Measurements from ENCODE around the gene KIAA0232. TPM values are rescaled to one million over a fixed set of nuclear protein-coding genes. Genes with fewer than 3 reads are reported as not detected.
A peak's percentile ranks its signal among the peaks of the same experiment; 100 is the strongest.
"Not testable (repeated sequence)": the region's sequence is repeated elsewhere in the genome, so short reads cannot be mapped to it uniquely, and the experiment has no call there.

Gene KIAA0232
- polyA plus RNA-seq, 4 donors, result 37.7 to 45.8 (median 44.1) TPM

DNA sequence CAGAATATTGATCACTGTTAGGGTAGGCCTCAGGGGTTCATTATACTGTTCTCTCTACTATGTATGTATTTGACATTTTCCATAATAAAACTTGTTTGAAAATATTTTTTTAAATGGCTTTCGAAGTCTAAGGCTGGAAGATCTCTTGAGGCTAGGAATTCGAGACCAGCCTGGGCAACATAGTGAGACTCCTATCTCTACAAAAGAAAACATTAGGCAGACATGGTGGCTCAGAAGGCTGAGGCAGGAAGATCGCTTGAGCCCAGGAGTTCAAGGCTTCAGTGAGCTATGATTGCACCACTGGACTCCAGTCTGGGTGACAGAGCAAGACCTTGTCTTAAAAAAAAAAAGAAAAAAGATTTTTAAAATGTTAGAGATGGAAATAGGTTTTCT lies 111.6 kb downstream of the KIAA0232 start:
- no peak for DNase-seq (ENCODE audit: low read depth in 4 of 4, low spot score in 3 of 4)

DNA sequence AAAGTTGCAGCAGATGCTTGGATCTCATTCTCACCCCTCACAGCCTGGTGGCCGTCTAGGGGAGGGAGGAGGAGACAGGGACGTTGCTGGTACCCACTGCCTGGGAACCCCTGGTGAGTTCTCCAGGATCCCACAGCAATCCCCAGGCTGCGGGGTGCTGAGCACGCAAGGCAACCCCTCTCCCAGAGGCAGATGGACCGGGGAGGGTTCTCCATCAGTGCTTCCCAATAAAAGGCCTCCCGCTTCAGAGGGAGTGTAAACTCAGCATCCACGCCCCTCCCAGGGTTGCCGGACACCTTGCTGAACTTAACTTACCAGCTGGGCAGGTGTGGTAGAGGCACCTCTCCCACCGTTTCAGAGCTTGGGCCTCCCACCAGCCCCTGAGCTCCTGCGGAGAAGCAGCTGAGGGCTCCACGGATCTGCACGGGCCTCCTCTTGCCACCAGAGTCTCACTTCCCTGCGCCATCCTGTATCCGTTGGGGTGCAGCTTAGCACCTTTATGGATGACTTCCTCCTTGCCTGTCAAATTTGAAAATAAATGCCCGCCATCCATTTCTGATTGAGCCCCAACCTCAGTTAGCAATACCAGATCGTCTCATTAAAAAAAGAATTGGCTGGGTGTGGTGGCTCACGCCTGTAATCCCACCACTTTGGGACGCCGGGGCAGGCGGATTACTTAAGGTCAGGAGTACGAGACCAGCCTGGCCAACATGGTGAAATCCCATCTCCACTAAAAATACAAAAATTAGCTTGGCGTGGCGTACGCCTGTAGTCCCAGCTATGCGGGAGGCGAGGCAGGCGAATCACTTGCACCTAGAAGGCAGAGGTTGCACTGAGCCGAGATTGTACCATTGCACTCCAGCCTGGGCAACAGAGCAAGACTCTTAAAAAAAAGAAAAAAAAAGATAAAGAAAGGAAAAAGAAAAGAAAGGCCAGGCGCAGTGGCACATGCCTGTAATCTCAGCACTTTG lies 112.3 kb downstream of the KIAA0232 start:
- DNase-seq (ENCODE audit: low read depth in 4 of 4, low spot score in 3 of 4), result no peak

DNA sequence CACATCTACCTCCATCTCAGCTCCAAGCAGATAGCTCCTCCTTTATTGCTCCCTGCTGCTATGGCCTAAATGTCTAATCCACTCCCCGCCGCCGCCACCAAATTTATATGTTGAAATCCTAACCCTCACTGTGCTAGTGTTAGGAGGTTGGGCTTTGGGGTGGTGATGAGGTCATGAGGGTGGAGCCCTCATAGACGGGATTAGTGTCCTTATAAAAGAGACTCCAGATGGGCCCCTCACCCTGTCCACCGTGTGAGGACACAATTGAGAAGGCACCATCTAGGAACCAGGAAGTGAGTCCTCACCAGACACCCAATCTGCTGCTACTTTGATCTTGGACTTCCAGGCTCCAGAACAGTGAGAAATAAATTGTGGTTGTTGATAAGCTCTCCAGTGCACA lies 113.5 kb downstream of the KIAA0232 start:
- no peak for DNase-seq (ENCODE audit: low read depth in 4 of 4, low spot score in 3 of 4)

DNA sequence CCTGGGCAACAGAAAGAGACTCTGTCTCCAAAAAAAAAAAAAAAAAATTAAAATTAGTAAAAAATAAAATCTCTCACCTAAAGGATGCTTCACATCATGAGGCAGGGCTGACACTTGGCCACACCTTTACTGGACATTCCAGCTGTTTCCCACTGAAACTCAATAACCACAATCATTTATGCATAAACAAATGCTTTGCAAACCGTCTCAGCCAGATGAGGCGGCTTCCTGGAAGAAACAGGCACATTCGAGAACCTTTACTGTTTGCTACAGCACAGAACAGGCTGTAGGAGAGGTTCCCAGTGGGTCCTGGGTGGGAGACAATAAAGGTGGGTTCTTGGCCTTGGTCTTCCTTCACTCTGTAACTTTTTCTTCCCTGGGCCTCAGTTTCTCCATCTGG lies 116.2 kb downstream of the KIAA0232 start:
- DNase-seq (ENCODE audit: low read depth in 4 of 4, low spot score in 3 of 4), result no peak

DNA sequence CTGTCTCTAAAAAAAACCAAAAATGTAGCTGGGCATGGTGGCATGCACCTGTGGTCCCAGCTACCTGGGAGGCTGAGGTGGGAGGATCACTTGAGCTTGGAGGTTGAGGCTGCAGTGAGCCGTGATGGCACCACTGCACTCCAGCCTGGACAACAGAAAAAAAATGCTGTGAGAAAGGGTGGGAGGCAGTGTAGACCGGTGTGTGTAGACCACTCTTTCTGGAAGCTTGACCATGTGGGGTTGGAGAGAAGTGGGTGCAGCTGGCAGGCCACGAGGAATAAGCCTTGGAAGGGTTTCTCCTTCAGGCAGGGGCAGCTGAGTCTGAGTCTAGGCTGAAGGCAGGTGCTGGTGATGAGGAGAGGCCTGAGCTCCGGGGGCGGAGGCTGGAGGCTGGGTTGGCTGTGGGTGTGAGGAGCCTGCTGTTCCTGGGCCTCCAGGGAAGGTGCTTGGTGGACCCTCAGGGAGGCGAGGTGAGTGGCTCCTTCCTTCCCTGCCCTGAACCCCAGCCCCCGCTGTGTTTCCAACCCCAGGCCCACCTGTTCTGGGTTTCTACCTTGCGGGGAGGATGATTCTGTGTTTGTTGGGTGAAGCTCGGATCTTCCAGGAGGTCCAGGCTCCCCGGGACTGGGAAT lies 117.8 kb downstream of the KIAA0232 start:
- no peak for DNase-seq (ENCODE audit: low read depth in 4 of 4, low spot score in 3 of 4)

- no peak for DNase-seq (ENCODE audit: low read depth in 4 of 4, low spot score in 3 of 4)
Observed at GRCh38 chr4:6900956-6901355, 118.4 kb downstream of the KIAA0232 start.

DNA sequence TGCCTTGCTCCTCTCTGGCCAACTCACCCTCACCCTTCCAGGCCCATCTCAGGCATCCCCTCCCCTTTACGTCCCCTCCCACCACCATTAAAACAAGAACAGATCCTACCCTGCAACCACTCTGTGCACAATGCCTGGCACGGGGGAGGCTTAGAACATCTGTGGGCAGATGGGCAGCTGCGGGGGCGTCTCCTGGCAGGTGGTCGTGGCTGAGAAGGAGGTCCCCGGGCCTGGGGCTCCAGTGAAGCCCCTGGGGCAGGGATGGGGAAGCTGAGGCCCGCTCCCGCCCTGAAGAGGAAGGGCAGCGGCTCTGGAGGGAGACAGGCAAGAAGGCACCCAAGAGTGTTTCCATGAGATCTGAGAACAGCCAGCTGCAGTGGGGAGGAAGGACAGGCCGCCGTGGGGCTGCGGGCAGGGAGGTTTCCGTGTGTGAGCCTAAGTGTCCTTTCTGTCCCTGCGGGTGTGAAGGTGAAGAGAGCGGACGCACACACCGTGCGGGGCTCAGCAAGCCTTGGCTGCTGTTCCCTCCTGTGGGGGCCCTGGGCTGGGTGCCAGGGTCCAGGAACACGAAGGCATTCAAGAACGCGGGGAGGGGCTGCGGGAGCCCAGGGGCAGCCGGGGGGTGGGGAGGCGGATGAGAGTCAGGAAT lies 119.3 kb downstream of the KIAA0232 start:
- DNase-seq (ENCODE audit: low read depth in 4 of 4, low spot score in 3 of 4), result no peak

DNA sequence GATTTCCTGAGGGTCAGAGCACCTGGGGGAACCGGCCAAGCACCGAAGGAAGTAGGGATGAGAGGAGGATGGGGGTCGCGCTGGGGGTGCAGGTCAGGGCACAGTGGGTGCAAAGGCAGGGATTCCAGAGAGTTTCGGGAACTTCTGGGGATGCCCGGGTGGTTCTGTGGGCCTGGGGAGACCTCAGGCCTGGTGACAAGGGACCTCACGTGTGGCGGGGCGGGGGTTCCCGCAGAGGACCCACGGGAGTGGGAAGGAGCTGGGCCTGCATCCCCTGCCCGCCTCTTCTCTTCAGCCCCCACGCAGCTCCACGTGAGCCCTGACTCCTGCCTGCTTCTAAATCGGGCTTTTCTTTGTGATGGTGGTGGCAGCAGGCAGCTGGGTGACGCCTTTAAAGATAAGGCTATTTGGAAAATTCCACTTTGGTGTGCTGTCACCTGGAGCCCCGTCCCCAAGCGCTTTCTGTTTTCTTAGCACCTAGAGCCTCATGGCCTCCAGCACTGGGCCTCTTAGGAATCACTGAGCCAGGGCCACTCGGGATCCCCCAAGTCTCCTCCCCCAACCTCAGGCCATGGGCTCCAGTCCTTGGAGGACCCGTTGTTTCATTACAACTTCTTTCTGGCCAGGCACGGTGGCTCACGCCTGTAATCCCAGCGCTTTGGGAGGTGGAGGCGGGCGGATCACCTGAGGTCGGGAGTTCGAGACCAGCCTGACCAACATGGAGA lies 120.0 kb downstream of the KIAA0232 start:
- no peak for DNase-seq (ENCODE audit: low read depth in 4 of 4, low spot score in 3 of 4)

DNA sequence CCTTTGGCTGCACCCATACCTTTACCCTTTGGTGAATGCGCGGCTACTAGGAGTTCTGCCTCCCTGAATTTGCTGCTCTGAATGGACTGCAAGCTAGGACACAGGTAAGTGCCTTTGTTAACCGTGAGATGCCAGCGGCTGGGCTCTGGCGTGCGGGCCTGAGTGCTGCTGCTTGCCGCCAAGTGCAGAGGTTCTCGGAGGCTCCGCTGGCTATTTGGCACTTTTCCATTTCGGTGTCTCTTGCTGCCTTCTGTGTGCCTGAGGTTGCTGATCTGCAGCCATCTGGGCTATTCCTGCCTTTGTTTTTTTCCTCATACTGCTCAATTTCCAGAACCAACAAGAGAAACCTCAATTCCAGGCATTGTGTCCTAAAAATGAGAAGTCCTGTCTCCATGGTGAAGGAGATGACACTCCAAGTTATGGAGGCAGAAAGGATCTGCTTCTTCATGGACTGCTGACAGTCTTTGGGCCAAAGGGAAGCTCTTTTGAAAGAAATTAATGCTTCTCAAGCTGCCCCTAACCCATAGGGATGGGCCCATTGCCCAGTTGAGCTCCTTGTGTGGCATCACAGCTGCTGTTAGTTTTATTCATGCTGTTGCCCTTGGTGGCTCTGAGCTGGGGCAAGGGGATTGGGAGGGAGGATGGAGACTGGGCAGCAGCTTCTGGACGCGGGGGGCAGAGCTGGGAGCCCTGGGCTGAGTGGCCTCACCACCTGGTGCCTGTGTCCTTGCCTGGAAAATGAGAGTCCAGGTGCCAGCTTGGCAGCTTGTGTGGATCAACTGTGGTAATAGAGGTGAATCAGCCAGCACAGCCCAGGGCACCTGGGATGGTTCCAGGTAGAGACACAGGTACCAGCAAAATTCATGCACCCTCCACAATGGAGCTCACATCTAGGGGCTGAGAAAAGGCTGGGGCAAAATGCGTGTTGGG lies 123.3 kb downstream of the KIAA0232 start:
- no peak for DNase-seq (ENCODE audit: low read depth in 4 of 4, low spot score in 3 of 4)

GRCh38 chr4:6906486-6906885 lies 124.0 kb downstream of the KIAA0232 start:
- not testable (repeated sequence) for DNase-seq (ENCODE audit: low read depth in 4 of 4, low spot score in 3 of 4)

DNA sequence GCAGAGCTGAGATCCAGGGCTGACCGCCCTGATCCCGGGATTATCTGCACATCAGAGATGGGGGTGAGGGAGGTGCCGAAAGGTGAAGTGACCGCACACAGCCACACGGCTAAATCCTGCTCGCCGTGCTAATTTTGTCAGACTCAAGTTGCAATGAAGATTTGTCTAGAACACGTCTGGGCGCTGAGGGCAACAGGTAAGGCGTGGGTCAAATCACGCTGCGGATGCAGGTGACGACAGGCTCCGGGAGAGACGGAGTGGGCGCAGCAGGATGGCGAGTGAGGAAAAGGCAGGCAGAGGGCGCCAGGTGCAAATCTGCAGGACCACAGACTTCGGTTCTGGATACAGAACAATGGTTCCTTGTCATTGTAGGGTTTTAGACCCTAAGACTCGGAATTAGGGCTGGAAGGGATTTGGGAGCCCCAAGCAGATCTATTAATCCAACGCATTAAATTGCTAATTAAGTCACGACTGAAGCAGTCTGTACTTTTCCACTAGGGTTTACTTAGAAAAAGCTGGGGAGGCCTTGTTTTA lies 125.2 kb downstream of the KIAA0232 start:
- no peak for DNase-seq (ENCODE audit: low read depth in 4 of 4, low spot score in 3 of 4)

- DNase-seq (ENCODE audit: low read depth in 4 of 4, low spot score in 3 of 4), result no peak
Observed at GRCh38 chr4:6908432-6909112, 126.0 kb downstream of the KIAA0232 start.

GRCh38 chr4:6909113-6909969 lies 126.8 kb downstream of the KIAA0232 start, which contains the start of gene TBC1D14:
TBC1D14 (plus strand) TSS chr4:6909826; CDS start chr4:6923390, 13,564 bp downstream.
- DNase-seq (ENCODE audit: low read depth in 4 of 4, low spot score in 3 of 4), result peak in 2 of 4 donors; percentile 83

DNA sequence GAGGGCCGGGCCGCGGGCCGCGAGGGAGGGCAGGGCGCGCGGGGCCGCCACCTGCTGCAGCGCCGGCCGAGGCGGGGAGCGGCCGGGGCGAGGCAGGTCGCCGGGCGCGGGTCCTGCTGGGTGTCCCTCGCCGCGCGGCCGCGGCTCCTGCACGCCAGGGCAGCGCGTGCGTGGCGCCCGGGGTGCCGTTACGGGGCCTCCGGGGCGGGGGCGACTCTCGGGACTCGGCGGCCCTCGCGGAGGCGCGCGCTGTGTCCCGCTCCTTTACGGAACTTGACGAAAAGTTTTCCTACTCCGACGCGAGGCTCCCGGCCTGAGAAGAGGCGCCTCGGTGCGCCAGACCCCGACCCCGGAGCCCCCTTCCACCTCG lies 127.4 kb downstream of the KIAA0232 start:
- DNase-seq (ENCODE audit: low read depth in 4 of 4, low spot score in 3 of 4), result no peak

DNA sequence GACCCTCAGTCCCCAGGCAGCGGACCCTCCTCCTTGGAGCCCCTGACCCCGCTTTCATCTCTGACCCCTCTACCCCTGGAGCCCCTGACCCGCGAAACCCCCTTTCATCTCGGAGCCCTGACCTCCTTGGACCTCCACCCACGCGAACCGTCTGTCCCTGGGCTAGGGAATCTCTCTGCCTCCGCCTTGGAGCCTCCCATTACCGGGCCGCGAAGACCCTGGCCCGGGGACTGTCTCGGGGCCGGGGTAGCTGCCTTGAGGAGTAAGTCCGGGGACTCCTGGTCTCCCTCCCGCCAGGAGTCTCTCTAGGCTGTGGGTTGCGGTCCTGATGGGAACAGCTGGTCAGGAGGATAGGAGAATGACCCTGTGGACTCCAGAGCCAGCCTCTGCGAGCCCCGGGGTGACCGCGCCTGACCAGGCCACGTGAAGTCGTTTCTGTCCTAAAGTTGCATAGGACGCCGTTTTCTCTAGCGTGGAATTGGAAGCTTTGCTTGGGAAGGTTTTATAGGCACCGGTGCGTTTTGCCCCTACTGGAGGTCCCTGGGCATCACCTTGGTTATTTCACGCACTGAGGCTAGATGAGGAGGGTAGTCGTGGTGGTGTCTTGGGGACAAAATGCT lies 127.9 kb downstream of the KIAA0232 start:
- no peak for DNase-seq (ENCODE audit: low read depth in 4 of 4, low spot score in 3 of 4)

GRCh38 chr4:6910960-6911874 lies 128.7 kb downstream of the KIAA0232 start:
- DNase-seq (ENCODE audit: low read depth in 4 of 4, low spot score in 3 of 4), result no peak
